ENCODE results near the gene TANGO2.

TANGO2 gene

GRCh38 chr22:20012741-20013331 is 8.1 kb upstream of the TANGO2 start:
- no peak for DNase-seq (ENCODE audit: low read depth)

GRCh38 chr22:20013382-20013871 is 7.5 kb upstream of the TANGO2 start:
- DNase-seq (ENCODE audit: low read depth) = no peak

GRCh38 chr22:20014526-20015186 is 6.3 kb upstream of the TANGO2 start:
- DNase-seq (ENCODE audit: low read depth) = no peak

- no peak for DNase-seq (ENCODE audit: low read depth)
Measured at GRCh38 chr22:20015187-20015625, 5.7 kb upstream of the TANGO2 start.

- DNase-seq (ENCODE audit: low read depth) = peak; percentile 18
Measured at GRCh38 chr22:20015971-20016733, 4.8 kb upstream of the TANGO2 start.

- peak; percentile 84 for DNase-seq (ENCODE audit: low read depth)
Measured at GRCh38 chr22:20016734-20017621, 3.9 kb upstream of the TANGO2 start, which contains the start of gene ARVCF. Gene ARVCF, minus strand, starts transcription at chr22:20016823. Its CDS starts 26,029 bp downstream, at chr22:19990794.

GRCh38 chr22:20017622-20017958 is 3.3 kb upstream of the TANGO2 start:
- no peak for DNase-seq (ENCODE audit: low read depth)

GRCh38 chr22:20018001-20018400 is 2.9 kb upstream of the TANGO2 start:
- DNase-seq (ENCODE audit: low read depth) = no peak

- DNase-seq (ENCODE audit: low read depth) = no peak
Measured at GRCh38 chr22:20019661-20020532, 1.0 kb upstream of the TANGO2 start.

- DNase-seq (ENCODE audit: low read depth) = no peak
Measured at GRCh38 chr22:20021196-20022181, 579 bp downstream of the TANGO2 start.

GRCh38 chr22:20022231-20022977 is 1.5 kb downstream of the TANGO2 start:
- DNase-seq (ENCODE audit: low read depth) = no peak

GRCh38 chr22:20022978-20023613 is 2.2 kb downstream of the TANGO2 start:
- DNase-seq (ENCODE audit: low read depth) = no peak

GRCh38 chr22:20024225-20024624 is 3.3 kb downstream of the TANGO2 start:
- no peak for DNase-seq (ENCODE audit: low read depth)

- DNase-seq (ENCODE audit: low read depth) = no peak
Measured at GRCh38 chr22:20024650-20025397, 3.9 kb downstream of the TANGO2 start.

- no peak for DNase-seq (ENCODE audit: low read depth)
Measured at GRCh38 chr22:20025401-20026203, 4.7 kb downstream of the TANGO2 start.

GRCh38 chr22:20026204-20026908 is 5.4 kb downstream of the TANGO2 start:
- no peak for DNase-seq (ENCODE audit: low read depth)
